Spleen (tissue), 11 donors: ENCODE data around the gene NKX1-1. TPM values are rescaled to one million over a fixed set of nuclear protein-coding genes. Genes with fewer than 3 reads are reported as not detected.

Source experiments
- DNase-seq: peaks from one replicate; pipeline ENCODE4 v3.0.0-alpha.2; 2020
- H3K27ac ChIP-seq, 8 donors: fragments of 200-600 bp; sonication (generic) in 7 of 8; 1 replicate in 4 of 8; 2 replicates in 4 of 8; pipeline versions ENCODE4 v1.5.0 to v1.8.0; 2016 to 2021; ENCODE audit warnings: inconsistent platforms in 4 of 8, mild to moderate bottlenecking in 4 of 8, moderate library complexity in 1 of 8
- H3K27me3 ChIP-seq, 7 donors: fragments of 200-600 bp; sonication (generic) in 6 of 7; replicated peaks in 1 of 7; 1 replicate in 4 of 7; 2 replicates in 3 of 7; pipeline versions ENCODE4 v1.5.0 to v1.8.0; 2016 to 2021; ENCODE audit warnings: inconsistent platforms in 3 of 7, mild to moderate bottlenecking in 1 of 7
- H3K36me3 ChIP-seq, 6 donors: fragments of 200-600 bp; sonication (generic) in 5 of 6; 1 replicate in 4 of 6; 2 replicates in 2 of 6; pipeline versions ENCODE4 v1.5.0 to v1.8.0; 2016 to 2021; ENCODE audit warnings: inconsistent platforms in 2 of 6
- H3K4me1 ChIP-seq, 6 donors: fragments of 200-600 bp; sonication (generic) in 5 of 6; 1 replicate in 3 of 6; 2 replicates in 3 of 6; pipeline versions ENCODE4 v1.5.0 to v1.8.0; 2016 to 2021; ENCODE audit warnings: inconsistent platforms in 3 of 6
- H3K4me3 ChIP-seq, 8 donors: fragments of 200-600 bp; sonication (generic) in 7 of 8; 1 replicate in 4 of 8; 2 replicates in 4 of 8; pipeline versions ENCODE4 v1.5.0 to v1.8.0; 2016 to 2021; ENCODE audit warnings: inconsistent platforms in 4 of 8, mild to moderate bottlenecking in 4 of 8, moderate library complexity in 2 of 8
- H3K9me3 ChIP-seq, 8 donors: fragments of 200-600 bp; sonication (generic) in 7 of 8; 1 replicate in 4 of 8; 2 replicates in 4 of 8; pipeline versions ENCODE4 v1.5.0 to v1.8.0; 2016 to 2021; ENCODE audit warnings: inconsistent platforms in 4 of 8
- CTCF ChIP-seq, 11 experiments: fragments of 200-600 bp in 7 of 11; fragments of 450-650 bp in 4 of 11; sonication (generic) in 4 of 11; IDR thresholded peaks in 8 of 11; conservative IDR thresholded peaks in 3 of 11; 1 replicate in 7 of 11; 2 replicates in 4 of 11; pipeline versions ENCODE4 v1.4.0 to v1.8.0; 2016 to 2021; ENCODE audit warnings: antibody characterized with exemption in 11 of 11, inconsistent platforms in 4 of 11, mild to moderate bottlenecking in 1 of 11
- POLR2A ChIP-seq, 3 donors: fragments of 450-650 bp; IDR thresholded peaks; one replicate each; pipeline ENCODE4 v1.5.1; 2017; ENCODE audit warnings: antibody characterized with exemption in 3 of 3, mild to moderate bottlenecking in 1 of 3
- POLR2AphosphoS5 ChIP-seq, 3 donors: sonication (generic); formaldehyde crosslinking; IDR thresholded peaks; one replicate each; pipeline ENCODE4 v1.5.1; 2017; ENCODE audit warnings: antibody characterized with exemption in 3 of 3
- WGBS, 5 donors: extraction: QIAGEN DNeasy Blood & Tissue Kit in 3 of 5; methylation state at CpG; one replicate each; pipeline versions ENCODE4 v1.1.5 to v1.1.7; 2013 to 2018; 5-methylcytosine and 5-hydroxymethylcytosine counted together
- intact Hi-C: fragments of 100-400 bp; cut with DNase I; formaldehyde crosslinking; loops from one replicate; pipeline ENCODE4 v1.15.0; 2023; ENCODE audit warnings: low total_unique reads
- polyA plus RNA-seq, 3 donors: library from polyadenylated mRNA; stranded (reverse); fragments of 200-250 nt; gene quantifications; one replicate each; pipeline ENCODE4 v1.2.1, GENCODE V29; 2013
- total RNA-seq, 7 donors: library from RNA; depleted of rRNA in 3 of 7; stranded (reverse); fragments of >200 nt in 3 of 7; fragmentation: NEBNext Ultra II Directional in 4 of 7; extraction: Animal tissue kit (Norgen Biotek cat#: 25700) in 4 of 7; gene quantifications; one replicate each; pipeline versions ENCODE4 v1.1.0 to v1.2.1, GENCODE V29; 2016 to 2021
- donor health status: healthy with polysubstance abuse.
- donor health status: DM: no; HTN: no; CAD: no; lungs with moderate emphysema.
- donor health status: DM: no; HTN: no; CAD: no.
- donor health status: Bipolar disorder and iron deficiency.
- donor health status: healthy.
- donor health status: DM: no; HTN: no; CAD: no.
- donor health status: DM: yes; HTN: yes; CAD: no.

NKX1-1 gene
- total and polyA plus RNA-seq, 10 donors: not detected

GRCh38 chr4:1400831-1401408 lies 5.3 kb downstream of the NKX1-1 start:
- no peak for TF ChIP-seq POLR2A (IDR thresholded peaks at IDR 0.05)
- TF ChIP-seq CTCF (IDR thresholded peaks at IDR 0.05 in 8 of 11, conservative IDR thresholded peaks at IDR 0.05 in 3 of 11): no peak
- no peak for TF ChIP-seq POLR2AphosphoS5 (IDR thresholded peaks at IDR 0.05)
- Histone ChIP-seq H3K4me3 (no peak overlapping the region), H3K9me3 (peaks cover 0 to 52% (median 10%) of the 10 kb centered on the region in 8 donors), H3K4me1 (peaks cover 0 to 44% (median 28%) of the 10 kb centered on the region in 6 donors), H3K27ac (no peak overlapping the region), H3K36me3 (no peaks in the 10 kb centered on the region), H3K27me3 (peaks cover 8 to 67% (median 62%) of the 10 kb centered on the region in 7 donors)
- intact Hi-C loops: no loop called here
- WGBS, 5 donors: 37 to 56% (median 43%) methylated on average over 12 to 14 of the region's 14 CpGs
- DNase-seq: no peak

GRCh38 chr4:1400191-1400805 lies 5.9 kb downstream of the NKX1-1 start:
- TF ChIP-seq CTCF (IDR thresholded peaks at IDR 0.05 in 8 of 11, conservative IDR thresholded peaks at IDR 0.05 in 3 of 11) (no peak), POLR2A (IDR thresholded peaks at IDR 0.05) (no peak), POLR2AphosphoS5 (IDR thresholded peaks at IDR 0.05) (no peak)
- no peak overlapping the region for H3K27ac ChIP-seq
- intact Hi-C loops: no loop called here
- peaks cover 0 to 37% (median 25%) of the 10 kb centered on the region in 6 donors for H3K4me1 ChIP-seq
- DNase-seq: no peak
- H3K36me3 ChIP-seq: peaks cover 0 to 6% (median 0%) of the 10 kb centered on the region in 6 donors
- H3K4me3 ChIP-seq: no peak overlapping the region
- WGBS, 5 donors: 78 to 89% (median 83%) methylated on average over 7 to 11 of the region's 11 CpGs
- H3K9me3 ChIP-seq: peaks cover 0 to 47% (median 10%) of the 10 kb centered on the region in 8 donors
- peaks cover 8 to 60% (median 56%) of the 10 kb centered on the region in 7 donors for H3K27me3 ChIP-seq

GRCh38 chr4:1399508-1400190 lies 6.6 kb downstream of the NKX1-1 start:
- DNase-seq: no peak
- intact Hi-C loops: no loop called here

More at GRCh38 chr4:1399508-1400190, 6.6 kb downstream of the NKX1-1 start:
- no peak for TF ChIP-seq CTCF (IDR thresholded peaks at IDR 0.05 in 8 of 11, conservative IDR thresholded peaks at IDR 0.05 in 3 of 11)
- TF ChIP-seq POLR2AphosphoS5 (IDR thresholded peaks at IDR 0.05): no peak
- TF ChIP-seq POLR2A (IDR thresholded peaks at IDR 0.05): no peak
- no peak overlapping the region for H3K4me3 ChIP-seq
- WGBS, 5 donors: 77 to 95% (median 79%) methylated on average over 10 to 15 of the region's 15 CpGs
- no peak overlapping the region for H3K27ac ChIP-seq
- H3K27me3 ChIP-seq: peaks cover 6 to 54% (median 49%) of the 10 kb centered on the region in 7 donors
- peaks cover 0 to 42% (median 10%) of the 10 kb centered on the region in 8 donors for H3K9me3 ChIP-seq
- peaks cover 0 to 6% (median 0%) of the 10 kb centered on the region in 6 donors for H3K36me3 ChIP-seq
- peaks cover 0 to 31% (median 22%) of the 10 kb centered on the region in 6 donors for H3K4me1 ChIP-seq
